H9 (cell line): Measurements from ENCODE around the gene EPS15. TPM values are rescaled to one million over a fixed set of nuclear protein-coding genes. Genes with fewer than 3 reads are reported as not detected.
A peak's percentile ranks its signal among the peaks of the same experiment; 100 is the strongest.

Source experiments
- DNase-seq: peaks from one replicate; pipeline ENCODE4 v3.0.0-alpha.2; 2017
- H2AFZ ChIP-seq: one replicate; pipeline ENCODE4 v1.6.1; 2013; ENCODE audit warnings: mild to moderate bottlenecking, low read length, control low read depth, moderate library complexity
- H2AK5ac ChIP-seq: 2 replicates; pipeline ENCODE4 v1.6.1; 2013; ENCODE audit warnings: low read length, control low read depth, mixed read lengths; ENCODE audit not compliant: insufficient read length
- H2BK120ac ChIP-seq: one replicate; pipeline ENCODE4 v1.6.1; 2013; ENCODE audit warnings: low read depth, mild to moderate bottlenecking, low read length, control low read depth, inconsistent platforms; ENCODE audit not compliant: poor library complexity, severe bottlenecking
- H2BK12ac ChIP-seq: 2 replicates; pipeline ENCODE4 v1.6.1; 2013; ENCODE audit warnings: low read length, control low read depth, mixed read lengths, low read depth; ENCODE audit not compliant: insufficient read length
- H2BK15ac ChIP-seq: 2 replicates; pipeline ENCODE4 v1.6.1; 2013; ENCODE audit warnings: low read depth, low read length, control low read depth
- H2BK20ac ChIP-seq: one replicate; pipeline ENCODE4 v1.6.1; 2013; ENCODE audit warnings: low read depth, mild to moderate bottlenecking, low read length, control low read depth, inconsistent platforms; ENCODE audit not compliant: poor library complexity, severe bottlenecking
- H2BK5ac ChIP-seq: 2 replicates; pipeline ENCODE4 v1.6.1; 2013; ENCODE audit warnings: low read length, control low read depth, mixed read lengths; ENCODE audit not compliant: insufficient read length
- H3K14ac ChIP-seq: 2 replicates; pipeline ENCODE4 v1.6.1; 2013; ENCODE audit warnings: low read length, control low read depth; ENCODE audit not compliant: insufficient read depth
- H3K18ac ChIP-seq: 2 replicates; pipeline ENCODE4 v1.6.1; 2013; ENCODE audit warnings: low read depth, mild to moderate bottlenecking, mixed read lengths, low read length, control low read depth; ENCODE audit not compliant: insufficient read length
- H3K23ac ChIP-seq: 2 replicates; pipeline ENCODE4 v1.6.1; 2013; ENCODE audit warnings: low read length, control low read depth, mixed read lengths, low read depth; ENCODE audit not compliant: insufficient read length
- H3K23me2 ChIP-seq: 2 replicates; pipeline ENCODE4 v1.6.1; 2013; ENCODE audit warnings: low read depth, mild to moderate bottlenecking, mixed read lengths, low read length, control low read depth; ENCODE audit not compliant: insufficient read length, poor library complexity, severe bottlenecking
- H3K27ac ChIP-seq: 2 replicates; pipeline ENCODE4 v1.5.1; 2013; ENCODE audit warnings: low read length, control low read depth, mixed read lengths, low read depth; ENCODE audit not compliant: insufficient read length
- H3K27me3 ChIP-seq: 2 replicates; pipeline ENCODE4 v1.6.1; 2013; ENCODE audit warnings: low read length, control low read depth, inconsistent platforms; ENCODE audit not compliant: insufficient read depth
- H3K4ac ChIP-seq: 2 replicates; pipeline ENCODE4 v1.6.1; 2013; ENCODE audit warnings: low read depth, mild to moderate bottlenecking, control low read depth, inconsistent platforms, low read length, moderate library complexity
- H3K4me1 ChIP-seq: 2 replicates; pipeline ENCODE4 v1.6.1; 2013; ENCODE audit warnings: low read length, control low read depth, inconsistent platforms; ENCODE audit not compliant: insufficient read depth
- H3K4me2 ChIP-seq: 2 replicates; pipeline ENCODE4 v1.6.1; 2013; ENCODE audit warnings: low read length, control low read depth, mixed read lengths; ENCODE audit not compliant: insufficient read length, insufficient read depth
- H3K56ac ChIP-seq: 2 replicates; pipeline ENCODE4 v1.6.1; 2013; ENCODE audit warnings: low read depth, mild to moderate bottlenecking, mixed read lengths, low read length, control low read depth; ENCODE audit not compliant: insufficient read length
- H3K79me1 ChIP-seq: 2 replicates; pipeline ENCODE4 v1.6.1; 2013; ENCODE audit warnings: low read depth, mild to moderate bottlenecking, moderate library complexity, low read length, control low read depth, inconsistent platforms; ENCODE audit not compliant: insufficient read depth, poor library complexity, severe bottlenecking
- H3K79me2 ChIP-seq: 2 replicates; pipeline ENCODE4 v1.6.1; 2013; ENCODE audit warnings: low read length, control low read depth, inconsistent platforms; ENCODE audit not compliant: insufficient read depth
- H3K9ac ChIP-seq: 2 replicates; pipeline ENCODE4 v1.6.1; 2013; ENCODE audit warnings: low read length, control low read depth, mixed read lengths; ENCODE audit not compliant: insufficient read length; ENCODE audit errors: extremely low read depth
- H3K9me3 ChIP-seq: one replicate; pipeline ENCODE4 v1.6.1; 2013; ENCODE audit warnings: low read depth, low read length, inconsistent platforms; ENCODE audit not compliant: control insufficient read depth
- H3T11ph ChIP-seq: one replicate; pipeline ENCODE4 v1.6.1; 2013; ENCODE audit warnings: mild to moderate bottlenecking, low read length, control low read depth, inconsistent platforms
- H4K20me1 ChIP-seq: one replicate; pipeline ENCODE4 v1.6.1; 2013; ENCODE audit not compliant: control insufficient read depth, insufficient read length, insufficient read depth
- H4K5ac ChIP-seq: 2 replicates; pipeline ENCODE4 v1.6.1; 2013; ENCODE audit warnings: low read depth, mild to moderate bottlenecking, mixed read lengths, low read length, control low read depth; ENCODE audit not compliant: insufficient read length
- H4K8ac ChIP-seq: replicated peaks from 2 replicates; pipeline ENCODE4 v1.6.1; 2013; ENCODE audit warnings: low read length, control low read depth, mixed read lengths, low read depth; ENCODE audit not compliant: insufficient read length
- H4K91ac ChIP-seq: 2 replicates; pipeline ENCODE4 v1.6.1; 2013; ENCODE audit warnings: low read depth, mild to moderate bottlenecking, moderate library complexity, mixed read lengths, low read length, control low read depth; ENCODE audit not compliant: insufficient read length
- H3K27ac Mint-ChIP-seq, 3 experiments: 2 replicates in 2 of 3; 3 replicates in 1 of 3; pipeline ENCODE4 v1.8.0; 2020 to 2021; ENCODE audit warnings: mixed read lengths in 3 of 3, mild to moderate bottlenecking in 1 of 3, moderate library complexity in 1 of 3
- H3K27me3 Mint-ChIP-seq: 2 replicates; pipeline ENCODE4 v1.8.0; 2021; ENCODE audit warnings: low read depth, mild to moderate bottlenecking, moderate library complexity, mixed read lengths
- H3K36me3 Mint-ChIP-seq, 3 experiments: 2 replicates in 2 of 3; 3 replicates in 1 of 3; pipeline ENCODE4 v1.8.0; 2020 to 2021; ENCODE audit warnings: low read depth in 3 of 3, mixed read lengths in 3 of 3; ENCODE audit not compliant: insufficient read depth in 1 of 3
- H3K4me1 Mint-ChIP-seq, 2 experiments: 2 replicates each; pipeline ENCODE4 v1.8.0; 2020; ENCODE audit warnings: mixed read lengths in 2 of 2
- H3K4me3 Mint-ChIP-seq, 2 experiments: 2 replicates in 1 of 2; 3 replicates in 1 of 2; pipeline ENCODE4 v1.8.0; 2020 to 2021; ENCODE audit warnings: mild to moderate bottlenecking in 2 of 2, mixed read lengths in 2 of 2, moderate library complexity in 1 of 2
- H3K9me3 Mint-ChIP-seq, 2 experiments: 2 replicates in 1 of 2; 3 replicates in 1 of 2; pipeline ENCODE4 v1.8.0; 2020; ENCODE audit warnings: mild to moderate bottlenecking in 2 of 2, mixed read lengths in 2 of 2, moderate library complexity in 1 of 2
- WGBS: extraction: QIAGEN DNeasy Blood & Tissue Kit; methylation state at CpG from one replicate; pipeline ENCODE4 v1.1.7; 2013; ENCODE audit warnings: missing lambda C conversion rate, low lambda C conversion rate, mixed read lengths; ENCODE audit not compliant: insufficient read length; ENCODE audit errors: extremely low coverage; 5-methylcytosine and 5-hydroxymethylcytosine counted together
- total RNA-seq: library from RNA; stranded (reverse); gene quantifications from 2 replicates; pipeline ENCODE4 v1.2.1, GENCODE V29; 2021
- TF ChIP-seq, protein P1 (sequence below): fragments of 200-600 bp; sonication (generic); conservative IDR thresholded peaks from 3 replicates; pipeline ENCODE4 v1.8.0; 2021; ENCODE audit warnings: antibody characterized with exemption, mild to moderate bottlenecking

Gene EPS15
- total RNA-seq, 1 experiment from 2014 or later: 44.1 TPM

DNA sequence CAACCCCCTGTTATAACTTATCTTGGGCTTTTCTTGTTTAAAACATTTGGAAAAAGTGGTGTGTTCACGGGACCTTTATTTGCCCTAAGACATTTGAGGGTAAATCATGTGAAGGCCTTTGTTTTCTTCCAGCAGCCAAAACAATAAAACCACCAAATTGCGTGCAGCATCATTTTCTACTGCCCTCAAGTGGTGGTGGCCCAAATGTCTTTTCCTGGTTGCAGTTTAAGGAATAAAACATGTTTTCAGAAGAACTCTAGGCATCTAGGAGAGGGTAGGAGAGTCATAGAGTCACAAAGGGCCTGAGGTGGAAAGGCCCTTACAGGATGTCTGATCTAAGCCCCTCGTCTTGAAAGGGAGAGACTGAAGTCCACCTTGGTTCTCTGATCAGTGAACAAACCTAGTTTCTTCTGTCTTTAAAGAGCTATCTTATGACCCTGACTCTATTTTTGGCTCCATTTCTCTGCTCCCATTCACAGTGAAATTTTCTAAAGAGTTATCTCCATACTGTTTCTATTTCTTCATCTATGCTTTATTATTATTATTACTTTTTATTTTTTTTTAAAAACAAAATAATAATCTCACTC is 16.0 kb upstream of the EPS15 start:
- Histone ChIP-seq H3K56ac (no peak overlapping the region), H3K27me3 (no peaks in the 10 kb centered on the region), H3K4me2 (no peak overlapping the region), H3K79me2 (no peaks in the 10 kb centered on the region), H3K23me2 (no peaks in the 10 kb centered on the region), H4K5ac (no peak overlapping the region), H4K20me1 (no peaks in the 10 kb centered on the region), H3K4ac (no peak overlapping the region), H2BK12ac (no peak overlapping the region), H2AFZ (peak overlapping the region; percentile 26), H3T11ph (no peak overlapping the region), H4K8ac (no peak overlapping the region), H2AK5ac (no peak overlapping the region), H3K14ac (no peak overlapping the region), H3K9ac (no peak overlapping the region), H3K23ac (no peak overlapping the region), H2BK20ac (no peak overlapping the region), H3K79me1 (no peaks in the 10 kb centered on the region), H4K91ac (no peak overlapping the region), H3K9me3 (no peaks in the 10 kb centered on the region), H2BK15ac (no peak overlapping the region), H3K18ac (no peak overlapping the region), H2BK5ac (no peak overlapping the region), H3K4me1 (no peaks in the 10 kb centered on the region), H2BK120ac (no peak overlapping the region), H3K27ac (no peak overlapping the region)
- Mint-ChIP-seq H3K27ac (no peak overlapping the region), H3K4me3 (no peak overlapping the region), H3K9me3 (peaks cover 2 to 6% of the 10 kb centered on the region in 2 experiments; a peak in 3 of 5 replicates), H3K36me3 (no peaks in the 10 kb centered on the region), H3K4me1 (peaks cover 4 to 6% of the 10 kb centered on the region in 2 experiments; a peak in 3 of 4 replicates), H3K27me3 (no peaks in the 10 kb centered on the region; the same call in 1 of the 2 replicates)
- peak; percentile 54 for DNase-seq
- no CpG with 5 or more reads among the region's 3 CpGs for WGBS
- TF ChIP-seq, protein P1, sequence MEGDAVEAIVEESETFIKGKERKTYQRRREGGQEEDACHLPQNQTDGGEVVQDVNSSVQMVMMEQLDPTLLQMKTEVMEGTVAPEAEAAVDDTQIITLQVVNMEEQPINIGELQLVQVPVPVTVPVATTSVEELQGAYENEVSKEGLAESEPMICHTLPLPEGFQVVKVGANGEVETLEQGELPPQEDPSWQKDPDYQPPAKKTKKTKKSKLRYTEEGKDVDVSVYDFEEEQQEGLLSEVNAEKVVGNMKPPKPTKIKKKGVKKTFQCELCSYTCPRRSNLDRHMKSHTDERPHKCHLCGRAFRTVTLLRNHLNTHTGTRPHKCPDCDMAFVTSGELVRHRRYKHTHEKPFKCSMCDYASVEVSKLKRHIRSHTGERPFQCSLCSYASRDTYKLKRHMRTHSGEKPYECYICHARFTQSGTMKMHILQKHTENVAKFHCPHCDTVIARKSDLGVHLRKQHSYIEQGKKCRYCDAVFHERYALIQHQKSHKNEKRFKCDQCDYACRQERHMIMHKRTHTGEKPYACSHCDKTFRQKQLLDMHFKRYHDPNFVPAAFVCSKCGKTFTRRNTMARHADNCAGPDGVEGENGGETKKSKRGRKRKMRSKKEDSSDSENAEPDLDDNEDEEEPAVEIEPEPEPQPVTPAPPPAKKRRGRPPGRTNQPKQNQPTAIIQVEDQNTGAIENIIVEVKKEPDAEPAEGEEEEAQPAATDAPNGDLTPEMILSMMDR: peak; percentile 73
